Measurements from ENCODE around the gene CELF4.

The CELF4 gene

GRCh38 chr18:37254236-37254754 lies 311.3 kb downstream of the CELF4 start:
- Histone ChIP-seq H3K36me3 (ENCODE audit: control insufficient read depth, low read length) (no peaks in the 10 kb centered on the region), H3K27me3 (ENCODE audit: control insufficient read depth, low read length) (peaks cover 22% of the 10 kb centered on the region), H3K9me2 (replicated peaks; ENCODE audit: control insufficient read depth, low read length) (no peaks in the 10 kb centered on the region), H3K4me3 (ENCODE audit: low read length) (no peak overlapping the region), H3F3A (ENCODE audit: control insufficient read depth, insufficient read depth) (no peaks in the 10 kb centered on the region), H4K20me1 (ENCODE audit: control insufficient read depth, insufficient read depth, low read depth, low read length) (no peaks in the 10 kb centered on the region), H3K79me2 (ENCODE audit: control insufficient read depth, low read length) (no peaks in the 10 kb centered on the region), H3K4me1 (ENCODE audit: control insufficient read depth, low read length) (no peaks in the 10 kb centered on the region), H3K27ac (ENCODE audit: low read depth, low read length) (no peak overlapping the region), H3K9me3 (ENCODE audit: control insufficient read depth, insufficient read depth, low read length) (no peaks in the 10 kb centered on the region), H3K4me2 (ENCODE audit: low read length) (no peak overlapping the region)
- no peak for TF ChIP-seq EZH2phosphoT487 (IDR thresholded peaks at IDR 0.05; ENCODE audit: borderline replicate concordance, low read length)

GRCh38 chr18:37253394-37254235 lies 312.0 kb downstream of the CELF4 start:
- TF ChIP-seq EZH2phosphoT487 (IDR thresholded peaks at IDR 0.05; ENCODE audit: borderline replicate concordance, low read length) (no peak), CTCF (IDR thresholded peaks at IDR 0.05; ENCODE audit: low read depth, low read length, poor library complexity, severe bottlenecking) (no peak)
- Histone ChIP-seq H3K4me3 (ENCODE audit: low read length) (no peak overlapping the region), H3K36me3 (ENCODE audit: control insufficient read depth, low read length) (no peaks in the 10 kb centered on the region), H3K4me1 (ENCODE audit: control insufficient read depth, low read length) (no peaks in the 10 kb centered on the region), H4K20me1 (ENCODE audit: control insufficient read depth, insufficient read depth, low read depth, low read length) (no peaks in the 10 kb centered on the region), H3K9me2 (replicated peaks; ENCODE audit: control insufficient read depth, low read length) (no peaks in the 10 kb centered on the region), H3F3A (ENCODE audit: control insufficient read depth, insufficient read depth) (no peaks in the 10 kb centered on the region), H3K4me2 (ENCODE audit: low read length) (no peak overlapping the region), H3K27me3 (ENCODE audit: control insufficient read depth, low read length) (peaks cover 22% of the 10 kb centered on the region), H3K79me2 (ENCODE audit: control insufficient read depth, low read length) (no peaks in the 10 kb centered on the region), H3K9me3 (ENCODE audit: control insufficient read depth, insufficient read depth, low read length) (no peaks in the 10 kb centered on the region), H3K27ac (ENCODE audit: low read depth, low read length) (no peak overlapping the region)

- Histone ChIP-seq H3F3A (ENCODE audit: control insufficient read depth, insufficient read depth) (no peaks in the 10 kb centered on the region), H4K20me1 (ENCODE audit: control insufficient read depth, insufficient read depth, low read depth, low read length) (no peaks in the 10 kb centered on the region), H3K27me3 (ENCODE audit: control insufficient read depth, low read length) (peaks cover 22% of the 10 kb centered on the region), H3K36me3 (ENCODE audit: control insufficient read depth, low read length) (no peaks in the 10 kb centered on the region), H3K27ac (ENCODE audit: low read depth, low read length) (no peak overlapping the region), H3K79me2 (ENCODE audit: control insufficient read depth, low read length) (no peaks in the 10 kb centered on the region), H3K4me3 (ENCODE audit: low read length) (no peak overlapping the region), H3K9me2 (replicated peaks; ENCODE audit: control insufficient read depth, low read length) (no peaks in the 10 kb centered on the region), H3K4me2 (ENCODE audit: low read length) (no peak overlapping the region), H3K9me3 (ENCODE audit: control insufficient read depth, insufficient read depth, low read length) (no peaks in the 10 kb centered on the region), H3K4me1 (ENCODE audit: control insufficient read depth, low read length) (no peaks in the 10 kb centered on the region)
- TF ChIP-seq CTCF (IDR thresholded peaks at IDR 0.05; ENCODE audit: low read depth, low read length, poor library complexity, severe bottlenecking) (no peak), EZH2phosphoT487 (IDR thresholded peaks at IDR 0.05; ENCODE audit: borderline replicate concordance, low read length) (no peak)
These were observed 312.7 kb downstream of the CELF4 start for GRCh38 chr18:37252854-37253393.

GRCh38 chr18:37252342-37252741 lies 313.3 kb downstream of the CELF4 start:
- no peak overlapping the region for H3K27ac ChIP-seq (ENCODE audit: low read depth, low read length)
- no peaks in the 10 kb centered on the region for H3K36me3 ChIP-seq (ENCODE audit: control insufficient read depth, low read length)
- H3K27me3 ChIP-seq (ENCODE audit: control insufficient read depth, low read length) = peaks cover 20% of the 10 kb centered on the region
- H4K20me1 ChIP-seq (ENCODE audit: control insufficient read depth, insufficient read depth, low read depth, low read length) = no peaks in the 10 kb centered on the region
- no peaks in the 10 kb centered on the region for H3K4me1 ChIP-seq (ENCODE audit: control insufficient read depth, low read length)
- H3K4me3 ChIP-seq (ENCODE audit: low read length) = no peak overlapping the region
- H3K79me2 ChIP-seq (ENCODE audit: control insufficient read depth, low read length) = no peaks in the 10 kb centered on the region
- H3K4me2 ChIP-seq (ENCODE audit: low read length) = no peak overlapping the region
- no peaks in the 10 kb centered on the region for H3K9me2 ChIP-seq (replicated peaks; ENCODE audit: control insufficient read depth, low read length)
- H3K9me3 ChIP-seq (ENCODE audit: control insufficient read depth, insufficient read depth, low read length) = no peaks in the 10 kb centered on the region
- H3F3A ChIP-seq (ENCODE audit: control insufficient read depth, insufficient read depth) = no peaks in the 10 kb centered on the region
- TF ChIP-seq EZH2phosphoT487 (IDR thresholded peaks at IDR 0.05; ENCODE audit: borderline replicate concordance, low read length) (no peak), CTCF (IDR thresholded peaks at IDR 0.05; ENCODE audit: low read depth, low read length, poor library complexity, severe bottlenecking) (no peak)
